H1 (cell line): Measurements from ENCODE around the gene PLEKHG3. TPM values are rescaled to one million over a fixed set of nuclear protein-coding genes. Genes with fewer than 3 reads are reported as not detected.

Source experiments
- CTCF ChIA-PET: fragments of 300-600 bp; sonication (Branson Sonifier 250); formaldehyde crosslinking; loops from one replicate; lab custom pipeline; 2021; ENCODE audit not compliant: partially characterized antibody; lab: Charles Lee
- POLR2A ChIA-PET: fragments of 300-600 bp; sonication (Branson Sonifier 250); formaldehyde crosslinking; loops from one replicate; lab custom pipeline; 2021; ENCODE audit warnings: inconsistent platforms; ENCODE audit not compliant: partially characterized antibody; lab: Charles Lee
- DNase-seq, 2 experiments: peaks; one replicate each; pipeline versions ENCODE4 v3.0.0 to v3.0.0-alpha.2; 2010 to 2022; ENCODE audit warnings: low spot score in 2 of 2, low read depth in 1 of 2, mixed read lengths in 1 of 2
- FAIRE-seq: peaks from 2 replicates; lab custom pipeline; 2011; peaks lifted over from hg19 to GRCh38; lab: Jason Lieb, UNC
- H2AFZ ChIP-seq: 2 replicates; pipeline ENCODE4 v1.8.1; 2012; ENCODE audit warnings: low read length, inconsistent platforms
- H2AK5ac ChIP-seq: 2 replicates; pipeline ENCODE4 v1.6.1; 2013; ENCODE audit warnings: low read depth, low read length
- H2BK120ac ChIP-seq: replicated peaks from 2 replicates; pipeline ENCODE3; 2013; ENCODE audit warnings: low read depth, low read length, inconsistent platforms
- H2BK12ac ChIP-seq: 2 replicates; pipeline ENCODE4 v1.6.1; 2013; ENCODE audit warnings: low read depth, low read length
- H2BK15ac ChIP-seq: 2 replicates; pipeline ENCODE4 v1.6.1; 2013; ENCODE audit warnings: low read length
- H2BK20ac ChIP-seq: 2 replicates; pipeline ENCODE4 v1.6.1; 2013; ENCODE audit warnings: low read length
- H2BK5ac ChIP-seq: 2 replicates; pipeline ENCODE4 v1.6.1; 2013; ENCODE audit warnings: low read depth, low read length
- H3K14ac ChIP-seq: 2 replicates; pipeline ENCODE4 v1.6.1; 2013; ENCODE audit warnings: inconsistent platforms; ENCODE audit not compliant: insufficient read length
- H3K18ac ChIP-seq: 2 replicates; pipeline ENCODE4 v1.6.1; 2013; ENCODE audit warnings: low read length; ENCODE audit errors: extremely low read depth
- H3K23ac ChIP-seq: 2 replicates; pipeline ENCODE4 v1.6.1; 2013; ENCODE audit warnings: inconsistent platforms; ENCODE audit not compliant: insufficient read length
- H3K23me2 ChIP-seq: 2 replicates; pipeline ENCODE4 v1.6.1; 2013; ENCODE audit warnings: low read depth, low read length
- H3K27ac ChIP-seq: 2 replicates; pipeline ENCODE4 v1.6.1; 2011; ENCODE audit warnings: low read depth, low read length, inconsistent platforms
- H3K27me3 ChIP-seq, 4 experiments: replicated peaks in 1 of 4; 1 replicate in 1 of 4; 2 replicates in 3 of 4; pipeline versions ENCODE4 v1.6.1 to v1.8.1; 2011 to 2013; ENCODE audit warnings: low read length in 3 of 4, mild to moderate bottlenecking in 3 of 4, inconsistent platforms in 2 of 4, mixed read lengths in 2 of 4, moderate library complexity in 1 of 4; ENCODE audit not compliant: control insufficient read depth in 3 of 4, insufficient read depth in 3 of 4; ENCODE audit errors: extremely low read depth in 1 of 4
- H3K36me3 ChIP-seq, 4 experiments: 2 replicates each; pipeline versions ENCODE4 v1.6.1 to v1.8.1; 2011 to 2013; ENCODE audit warnings: mild to moderate bottlenecking in 4 of 4, low read length in 3 of 4, moderate library complexity in 2 of 4, control low read depth in 1 of 4, inconsistent platforms in 1 of 4; ENCODE audit not compliant: insufficient read depth in 4 of 4, control insufficient read depth in 2 of 4
- H3K4ac ChIP-seq: replicated peaks from 2 replicates; pipeline ENCODE3; 2013; ENCODE audit warnings: low read length, low read depth, mixed read lengths, inconsistent platforms; ENCODE audit not compliant: insufficient read length
- H3K4me1 ChIP-seq, 4 experiments: replicated peaks in 1 of 4; 1 replicate in 1 of 4; 2 replicates in 3 of 4; pipeline versions ENCODE4 v1.6.1 to v1.8.1; 2011 to 2013; ENCODE audit warnings: low read length in 3 of 4, inconsistent platforms in 2 of 4, mixed read lengths in 1 of 4; ENCODE audit not compliant: insufficient read depth in 4 of 4, control insufficient read depth in 3 of 4
- H3K4me2 ChIP-seq, 2 experiments: 2 replicates each; pipeline versions ENCODE4 v1.6.1 to v1.8.1; 2011 to 2013; ENCODE audit warnings: low read depth in 2 of 2, low read length in 2 of 2, control low read depth in 1 of 2, inconsistent platforms in 1 of 2, mild to moderate bottlenecking in 1 of 2; ENCODE audit not compliant: insufficient read depth in 1 of 2
- H3K4me3 ChIP-seq, 4 experiments: fragments of 200-600, 300-600 bp in 1 of 4; sonication (generic), shearing (Covaris generic), sonication (Bioruptor Twin) in 1 of 4; 2 replicates each; pipeline versions ENCODE4 v1.5.1 to v1.8.1; 2011 to 2016; ENCODE audit warnings: low read length in 4 of 4, low read depth in 3 of 4, control low read depth in 2 of 4, inconsistent platforms in 2 of 4, mild to moderate bottlenecking in 2 of 4, mixed read lengths in 1 of 4, moderate library complexity in 1 of 4; ENCODE audit not compliant: insufficient read depth in 2 of 4; ENCODE audit errors: extremely low read depth in 1 of 4
- H3K56ac ChIP-seq: replicated peaks from 2 replicates; pipeline ENCODE3; 2013; ENCODE audit warnings: low read depth, mild to moderate bottlenecking, mixed read lengths, low read length, inconsistent platforms; ENCODE audit not compliant: insufficient read length
- H3K79me1 ChIP-seq: 2 replicates; pipeline ENCODE4 v1.6.1; 2013; ENCODE audit warnings: low read depth, low read length, control low read depth
- H3K79me2 ChIP-seq, 2 experiments: 2 replicates each; pipeline versions ENCODE4 v1.6.1 to v1.8.1; 2012 to 2013; ENCODE audit warnings: low read length in 2 of 2, mild to moderate bottlenecking in 2 of 2, inconsistent platforms in 1 of 2; ENCODE audit not compliant: insufficient read depth in 2 of 2, control insufficient read depth in 1 of 2
- H3K9ac ChIP-seq, 4 experiments: replicated peaks in 1 of 4; 1 replicate in 1 of 4; 2 replicates in 3 of 4; pipeline versions ENCODE4 v1.6.1 to v1.8.1; 2011 to 2013; ENCODE audit warnings: low read depth in 3 of 4, low read length in 3 of 4, control low read depth in 2 of 4, mild to moderate bottlenecking in 2 of 4, moderate library complexity in 2 of 4, inconsistent platforms in 1 of 4; ENCODE audit errors: extremely low read depth in 1 of 4
- H3K9me3 ChIP-seq, 2 experiments: 2 replicates each; pipeline versions ENCODE4 v1.6.1 to v1.8.1; 2012 to 2013; ENCODE audit warnings: mild to moderate bottlenecking in 2 of 2, moderate library complexity in 2 of 2, control low read depth in 1 of 2, inconsistent platforms in 1 of 2, low read depth in 1 of 2, low read length in 1 of 2, mixed read lengths in 1 of 2; ENCODE audit not compliant: insufficient read depth in 2 of 2
- H4K20me1 ChIP-seq, 2 experiments: replicated peaks in 1 of 2; 2 replicates each; pipeline versions ENCODE3 to v1.8.1; 2011 to 2013; ENCODE audit warnings: inconsistent platforms in 2 of 2, low read length in 2 of 2, mild to moderate bottlenecking in 1 of 2; ENCODE audit not compliant: insufficient read depth in 2 of 2, control insufficient read depth in 1 of 2
- H4K5ac ChIP-seq: 2 replicates; pipeline ENCODE4 v1.6.1; 2013; ENCODE audit warnings: low read length, low read depth, mixed read lengths, inconsistent platforms; ENCODE audit not compliant: insufficient read length
- H4K8ac ChIP-seq: 2 replicates; pipeline ENCODE4 v1.8.0; 2013; ENCODE audit warnings: mild to moderate bottlenecking, moderate library complexity, low read length, inconsistent platforms; ENCODE audit not compliant: insufficient read depth; ENCODE audit errors: extremely low read depth
- H4K91ac ChIP-seq: replicated peaks from 2 replicates; pipeline ENCODE3; 2013; ENCODE audit warnings: low read length, mixed read lengths, inconsistent platforms; ENCODE audit not compliant: insufficient read length
- EZH2 ChIP-seq: fragments of 200-600 bp; sonication (generic); IDR thresholded peaks from 2 replicates; pipeline ENCODE4 v1.7.1; 2012; ENCODE audit warnings: low read depth, mild to moderate bottlenecking, moderate library complexity, low read length, inconsistent platforms; ENCODE audit not compliant: severe bottlenecking
- GABPA ChIP-seq: IDR thresholded peaks from 2 replicates; pipeline ENCODE4 v1.6.1; 2011; ENCODE audit warnings: mild to moderate bottlenecking, low read length, moderate library complexity, borderline replicate concordance; ENCODE audit not compliant: insufficient read depth
- GTF2F1 ChIP-seq: IDR thresholded peaks from 2 replicates; pipeline ENCODE4 v1.6.1; 2012; ENCODE audit warnings: low read depth, low read length, improper control_type of control experiment, borderline replicate concordance
- KDM1A ChIP-seq: fragments of 200-600, 300-600 bp; sonication (generic); IDR thresholded peaks from 2 replicates; pipeline ENCODE4 v1.7.1; 2016; ENCODE audit warnings: mild to moderate bottlenecking, low read length, borderline replicate concordance
- KDM5A ChIP-seq: fragments of 200-600 bp; IDR thresholded peaks from 2 replicates; pipeline ENCODE4 v1.7.1; 2012; ENCODE audit warnings: mild to moderate bottlenecking, low read length, inconsistent platforms, mixed read lengths
- POLR2A ChIP-seq, 2 experiments: IDR thresholded peaks; 1 replicate in 1 of 2; 2 replicates in 1 of 2; pipeline ENCODE4 v1.6.1; 2011; ENCODE audit warnings: low read depth in 2 of 2, low read length in 2 of 2, mild to moderate bottlenecking in 2 of 2; ENCODE audit errors: control extremely low read depth in 1 of 2
- RBBP5 ChIP-seq: IDR thresholded peaks from 2 replicates; pipeline ENCODE4 v1.7.1; 2012; ENCODE audit warnings: low read depth, mild to moderate bottlenecking, inconsistent platforms, low read length, moderate library complexity, borderline replicate concordance
- SAP30 ChIP-seq: fragments of 300-600 bp; sonication (generic); IDR thresholded peaks from 2 replicates; pipeline ENCODE4 v1.7.1; 2012; ENCODE audit warnings: low read length, moderate library complexity, mild to moderate bottlenecking, inconsistent platforms; ENCODE audit not compliant: insufficient read depth, insufficient replicate concordance
- SP1 ChIP-seq: IDR thresholded peaks from 2 replicates; pipeline ENCODE4 v1.6.1; 2011; ENCODE audit warnings: low read depth, low read length
- SP2 ChIP-seq: IDR thresholded peaks from 2 replicates; pipeline ENCODE4 v1.6.1; 2012; ENCODE audit warnings: mild to moderate bottlenecking, low read length, inconsistent platforms
- SRF ChIP-seq: IDR thresholded peaks from 2 replicates; pipeline ENCODE4 v1.6.1; 2011; ENCODE audit warnings: mild to moderate bottlenecking, low read depth, low read length, moderate library complexity
- TAF1 ChIP-seq: IDR thresholded peaks from 2 replicates; pipeline ENCODE4 v1.6.1; 2011; ENCODE audit warnings: mild to moderate bottlenecking, low read depth, low read length
- ZNF274 ChIP-seq: IDR thresholded peaks from 2 replicates; pipeline ENCODE4 v1.7.0; 2012; ENCODE audit warnings: low read length, borderline replicate concordance; ENCODE audit errors: extremely low read depth
- WGBS, 2 experiments: shearing (Covaris generic) in 1 of 2; methylation state at CpG; one replicate each; pipeline versions ENCODE4 v1.1.6 to v1.1.7; 2013 to 2015; ENCODE audit warnings: low lambda C conversion rate in 2 of 2, mixed read lengths in 2 of 2, inconsistent platforms in 1 of 2, low coverage in 1 of 2, missing lambda C conversion rate in 1 of 2; ENCODE audit not compliant: insufficient replicate concordance in 2 of 2, insufficient coverage in 1 of 2, insufficient read length in 1 of 2; ENCODE audit errors: extremely low coverage in 1 of 2, missing lambda C conversion rate in 1 of 2; 5-methylcytosine and 5-hydroxymethylcytosine counted together
- polyA plus RNA-seq, 7 experiments: library from polyadenylated mRNA; depleted of rRNA in 3 of 7; stranded (reverse) in 5 of 7; unstranded in 2 of 7; fragments of >200 nt in 5 of 7; fragments of 200-250 nt in 2 of 7; gene quantifications; 1 replicate in 5 of 7; 2 replicates in 1 of 7; 4 replicates in 1 of 7; pipeline versions ENCODE4 v1.2.1 to v1.2.3, GENCODE V29; 2011 to 2013; ENCODE audit warnings: missing spikeins in 2 of 7, mixed read lengths in 2 of 7
- total RNA-seq: library from RNA; stranded (reverse); fragmentation: NEBNext Ultra II Directional; extraction: Animal tissue kit (Norgen Biotek cat#: 25700); gene quantifications from 2 replicates; pipeline ENCODE4 v1.2.1, GENCODE V29; 2021
- TF ChIP-seq, protein P1 (sequence below): IDR thresholded peaks from 2 replicates; pipeline ENCODE4 v1.6.1; 2012; ENCODE audit warnings: inconsistent platforms

PLEKHG3 gene
- total and polyA plus RNA-seq, 2 of the 8 experiments (the other 6 are each of a cell fraction or from before 2014, with no cell fraction given): 43.4 to 90.6 TPM

DNA sequence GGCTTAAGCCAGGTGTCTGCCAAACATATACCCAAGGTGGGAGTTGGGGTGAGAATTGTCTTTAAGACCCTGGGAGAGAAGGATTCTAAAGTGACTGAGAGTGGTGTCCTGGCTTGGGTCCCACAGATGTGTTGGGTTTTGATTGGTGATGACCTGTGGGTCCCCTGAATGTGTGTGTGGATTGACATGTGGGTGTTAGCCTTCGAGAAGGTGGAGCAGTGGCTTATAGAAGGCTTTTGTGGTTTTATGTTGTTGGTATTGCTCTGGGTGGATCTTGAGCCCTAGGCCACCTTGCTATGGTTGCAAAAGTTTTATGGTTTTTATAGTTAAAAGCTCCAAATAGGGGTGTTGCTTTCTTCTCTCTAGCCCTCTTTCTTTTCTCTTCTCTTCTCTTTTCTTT, 29.7 kb downstream of the PLEKHG3 start:
- Histone ChIP-seq H3K4ac (no peak overlapping the region), H4K8ac (no peak overlapping the region), H3K36me3 (peaks cover 16 to 43% (median 37%) of the 10 kb centered on the region in 4 experiments; a peak in 7 of 8 replicates), H3K9ac (no peak overlapping the region), H4K91ac (no peak overlapping the region), H2BK120ac (no peak overlapping the region), H2BK15ac (no peak overlapping the region), H3K27ac (no peak overlapping the region), H2BK20ac (no peak overlapping the region), H4K20me1 (peaks cover 3 to 11% of the 10 kb centered on the region in 2 experiments), H2AFZ (no peak overlapping the region), H3K79me2 (peaks cover 0 to 19% of the 10 kb centered on the region in 2 experiments; a peak in 1 of 4 replicates), H3K79me1 (no peaks in the 10 kb centered on the region; the same call in 1 of the 2 replicates), H3K23me2 (no peaks in the 10 kb centered on the region), H3K9me3 (no peaks in the 10 kb centered on the region), H3K4me3 (no peak overlapping the region), H2AK5ac (no peak overlapping the region), H3K4me2 (no peak overlapping the region), H3K14ac (no peak overlapping the region), H3K27me3 (no peaks in the 10 kb centered on the region), H3K23ac (no peak overlapping the region), H2BK5ac (no peak overlapping the region), H3K56ac (no peak overlapping the region), H3K4me1 (peaks cover 0 to 13% (median 6%) of the 10 kb centered on the region in 4 experiments; a peak in 6 of 7 replicates), H3K18ac (no peak overlapping the region), H2BK12ac (no peak overlapping the region), H4K5ac (no peak overlapping the region)
- ChIA-PET POLR2A (interaction anchor here (0.9 to 1.5 kb wide), 3 partner anchors 9 to 228 kb away, joined by 3 to 5 read pairs (median 5); no protein-coding TSS in a partner anchor), CTCF (interaction anchor here (0.6 to 1.0 kb wide), 7 partner anchors 8 to 304 kb away, joined by 3 to 4 read pairs (median 3); no protein-coding TSS in a partner anchor)
- DNase-seq: no peak
- 57% methylated on average over 1 of the region's 1 CpG; no CpG with 5 or more reads in 1 of the 2 experiments for WGBS, 2 experiments
- TF ChIP-seq SP2 (no peak), SRF (no peak), SAP30 (no peak), SP1 (no peak), GTF2F1 (no peak), RBBP5 (no peak), EZH2 (no peak), POLR2A (IDR thresholded peaks at IDR 0.05; ENCODE audit: control extremely low read depth in 1 of 2, low read depth in 2 of 2, low read length in 2 of 2) (no peak), GABPA (no peak), TAF1 (no peak), ZNF274 (no peak), KDM5A (no peak), KDM1A (no peak)
- TF ChIP-seq, protein P1, sequence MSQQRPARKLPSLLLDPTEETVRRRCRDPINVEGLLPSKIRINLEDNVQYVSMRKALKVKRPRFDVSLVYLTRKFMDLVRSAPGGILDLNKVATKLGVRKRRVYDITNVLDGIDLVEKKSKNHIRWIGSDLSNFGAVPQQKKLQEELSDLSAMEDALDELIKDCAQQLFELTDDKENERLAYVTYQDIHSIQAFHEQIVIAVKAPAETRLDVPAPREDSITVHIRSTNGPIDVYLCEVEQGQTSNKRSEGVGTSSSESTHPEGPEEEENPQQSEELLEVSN: no peak
- no peak for FAIRE-seq
